HG03460 (cell line): ENCODE data around the gene TNS1.

ENCODE experiments used
- ATAC-seq: cut with Tn5 transposase; IDR thresholded peaks from one replicate; pipeline ENCODE4 v1.9.1; 2021; ENCODE audit not compliant: unreplicated experiment

Gene TNS1

GRCh38 chr2:217838409-217838831, 164.4 kb downstream of the TNS1 start:
- ATAC-seq, result no peak

GRCh38 chr2:217837530-217837929, 165.3 kb downstream of the TNS1 start:
- ATAC-seq, result no peak

- no peak for ATAC-seq
These were observed 165.8 kb downstream of the TNS1 start for GRCh38 chr2:217836901-217837491.

GRCh38 chr2:217835931-217836891, 166.6 kb downstream of the TNS1 start:
- ATAC-seq, result no peak

- ATAC-seq, result no peak
These were observed 167.9 kb downstream of the TNS1 start for GRCh38 chr2:217834744-217835513.

GRCh38 chr2:217834057-217834620, 168.7 kb downstream of the TNS1 start:
- ATAC-seq, result no peak

GRCh38 chr2:217833439-217833838, 169.4 kb downstream of the TNS1 start:
- ATAC-seq, result no peak

- no peak for ATAC-seq
These were observed 169.8 kb downstream of the TNS1 start for GRCh38 chr2:217832987-217833386.

GRCh38 chr2:217832115-217832514, 170.7 kb downstream of the TNS1 start:
- ATAC-seq, result no peak

GRCh38 chr2:217831306-217831705, 171.5 kb downstream of the TNS1 start:
- ATAC-seq, result no peak

- ATAC-seq, result no peak
These were observed 172.0 kb downstream of the TNS1 start for GRCh38 chr2:217830807-217831206.

GRCh38 chr2:217830061-217830460, 172.7 kb downstream of the TNS1 start:
- ATAC-seq, result no peak

- ATAC-seq, result no peak
These were observed 173.4 kb downstream of the TNS1 start for GRCh38 chr2:217829420-217829819.

- ATAC-seq, result no peak
These were observed 174.5 kb downstream of the TNS1 start for GRCh38 chr2:217828336-217828735.

- no peak for ATAC-seq
These were observed 175.2 kb downstream of the TNS1 start for GRCh38 chr2:217827430-217828201.

- no peak for ATAC-seq
These were observed 175.8 kb downstream of the TNS1 start for GRCh38 chr2:217826991-217827390.

- ATAC-seq, result no peak
These were observed 176.3 kb downstream of the TNS1 start for GRCh38 chr2:217826520-217826919.

GRCh38 chr2:217825469-217826235, 177.1 kb downstream of the TNS1 start:
- ATAC-seq, result no peak

- ATAC-seq, result no peak
These were observed 178.6 kb downstream of the TNS1 start for GRCh38 chr2:217824223-217824622.

GRCh38 chr2:217823626-217824025, 179.2 kb downstream of the TNS1 start:
- ATAC-seq, result no peak
